ENCODE data around the gene SZT2. TPM values are rescaled to one million over a fixed set of nuclear protein-coding genes. Genes with fewer than 3 reads are reported as not detected.
"Not testable (repeated sequence)": the region's sequence is repeated elsewhere in the genome, so short reads cannot be mapped to it uniquely, and the experiment has no call there.

The SZT2 gene
- total and polyA plus RNA-seq, 12 donors = 8.6 to 44.0 (median 26.0) TPM

DNA sequence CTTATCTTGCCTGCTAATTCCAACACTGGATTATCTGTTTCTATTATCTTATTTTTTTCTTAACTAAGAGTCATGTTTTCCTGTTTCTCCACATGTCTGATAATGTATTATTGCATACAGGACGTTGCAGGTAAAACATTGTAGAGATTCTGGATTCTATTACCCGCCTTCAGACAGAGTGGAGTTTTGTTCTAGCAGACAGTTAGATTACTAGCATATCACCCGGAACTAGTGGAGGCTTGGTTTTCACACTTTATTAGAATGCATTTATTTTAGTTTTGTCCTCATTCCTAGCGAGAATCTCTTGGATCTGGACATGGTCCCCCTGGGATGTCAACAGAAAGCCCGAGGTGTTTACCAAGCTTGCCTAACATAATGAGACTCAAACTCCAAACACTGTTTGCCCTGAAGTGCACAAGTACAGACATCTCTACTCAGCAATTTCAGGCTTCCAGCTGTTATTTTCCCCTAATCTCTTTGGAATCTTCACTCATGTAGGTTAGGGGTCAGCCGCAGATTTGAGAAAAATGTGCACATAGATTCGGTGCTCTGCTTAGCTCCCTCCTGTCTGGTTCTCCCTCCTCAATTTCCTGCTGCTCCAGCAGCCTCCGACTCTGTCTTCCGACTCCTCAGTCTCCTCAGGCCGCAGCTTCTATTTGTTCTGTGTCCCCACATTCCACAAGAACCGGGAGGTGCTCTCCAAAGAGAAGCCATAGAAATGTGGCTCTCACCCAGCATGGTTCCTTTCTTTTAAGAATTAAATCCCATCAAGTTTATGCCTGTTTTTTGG, 104.2 kb downstream of the SZT2 start:
- ATAC-seq (no peak), DNase-seq (no peak)
- Histone ChIP-seq H3K4me1 (no peaks in the 10 kb centered on the region), H3K27ac (no peak overlapping the region), H3K9me3 (peaks cover 0 to 34% (median 5%) of the 10 kb centered on the region in 11 donors), H3K4me3 (no peak overlapping the region), H3K36me3 (no peaks in the 10 kb centered on the region), H3K27me3 (no peaks in the 10 kb centered on the region)
- intact Hi-C loops (cut with DNase I) = no loop called here
- WGBS, 2 donors = 41 to 46% methylated on average over 11 of the region's 11 CpGs
- TF ChIP-seq, protein P1, sequence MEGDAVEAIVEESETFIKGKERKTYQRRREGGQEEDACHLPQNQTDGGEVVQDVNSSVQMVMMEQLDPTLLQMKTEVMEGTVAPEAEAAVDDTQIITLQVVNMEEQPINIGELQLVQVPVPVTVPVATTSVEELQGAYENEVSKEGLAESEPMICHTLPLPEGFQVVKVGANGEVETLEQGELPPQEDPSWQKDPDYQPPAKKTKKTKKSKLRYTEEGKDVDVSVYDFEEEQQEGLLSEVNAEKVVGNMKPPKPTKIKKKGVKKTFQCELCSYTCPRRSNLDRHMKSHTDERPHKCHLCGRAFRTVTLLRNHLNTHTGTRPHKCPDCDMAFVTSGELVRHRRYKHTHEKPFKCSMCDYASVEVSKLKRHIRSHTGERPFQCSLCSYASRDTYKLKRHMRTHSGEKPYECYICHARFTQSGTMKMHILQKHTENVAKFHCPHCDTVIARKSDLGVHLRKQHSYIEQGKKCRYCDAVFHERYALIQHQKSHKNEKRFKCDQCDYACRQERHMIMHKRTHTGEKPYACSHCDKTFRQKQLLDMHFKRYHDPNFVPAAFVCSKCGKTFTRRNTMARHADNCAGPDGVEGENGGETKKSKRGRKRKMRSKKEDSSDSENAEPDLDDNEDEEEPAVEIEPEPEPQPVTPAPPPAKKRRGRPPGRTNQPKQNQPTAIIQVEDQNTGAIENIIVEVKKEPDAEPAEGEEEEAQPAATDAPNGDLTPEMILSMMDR (IDR thresholded peaks at IDR 0.05) = no peak

DNA sequence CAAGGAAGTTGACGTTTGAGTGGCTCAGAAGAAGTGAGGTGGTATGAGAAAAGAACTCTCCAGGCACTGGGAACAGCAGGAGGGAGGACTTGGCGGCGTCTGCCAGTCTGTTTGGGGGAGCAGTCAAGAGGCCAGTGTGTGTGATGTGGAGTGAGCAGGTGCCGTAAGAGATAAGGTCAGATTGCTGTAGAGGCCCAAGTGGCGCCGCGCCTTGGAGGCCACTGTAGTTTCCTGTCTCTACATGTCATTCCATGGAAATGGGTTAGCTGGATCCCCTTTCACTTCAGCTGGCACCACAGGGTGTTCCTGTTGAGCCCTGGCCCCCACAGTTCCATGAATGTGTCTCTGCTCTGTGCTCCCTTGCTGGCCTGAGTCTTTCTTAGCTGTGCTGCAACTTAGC, 105.5 kb downstream of the SZT2 start:
- H3K9me3 ChIP-seq = peaks cover 0 to 21% (median 3%) of the 10 kb centered on the region in 11 donors
- TF ChIP-seq, protein P1 (IDR thresholded peaks at IDR 0.05) = no peak
- H3K4me3 ChIP-seq = no peak overlapping the region
- intact Hi-C loops (cut with DNase I) = no loop called here
- WGBS, 2 donors = 89 to 93% methylated on average over 7 of the region's 7 CpGs
- no peaks in the 10 kb centered on the region for H3K36me3 ChIP-seq
- DNase-seq = no peak
- ATAC-seq = no peak
- H3K27me3 ChIP-seq = no peaks in the 10 kb centered on the region
- no peaks in the 10 kb centered on the region for H3K4me1 ChIP-seq
- no peak overlapping the region for H3K27ac ChIP-seq

DNA sequence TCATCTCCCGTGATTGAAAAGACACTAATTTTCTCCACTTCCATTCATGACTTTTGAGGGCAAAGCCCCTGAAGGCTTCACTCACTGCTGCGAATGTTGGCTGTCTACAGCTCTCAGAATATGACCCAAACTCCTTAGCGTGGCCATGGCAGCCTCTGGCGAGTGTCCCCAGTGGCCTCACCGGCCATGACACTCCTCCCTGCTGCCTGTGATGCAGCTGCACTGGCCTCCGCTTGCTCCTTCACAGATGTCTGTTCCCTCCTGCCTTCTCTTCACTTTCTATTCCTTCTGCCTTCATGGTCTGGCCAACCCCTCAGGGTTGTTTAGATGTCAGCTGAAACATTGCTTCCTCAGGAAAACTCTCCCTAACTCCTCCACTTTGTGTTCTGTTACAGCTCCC, 110.2 kb downstream of the SZT2 start:
- 71 to 74% methylated on average over 6 of the region's 6 CpGs for WGBS, 2 donors

DNA sequence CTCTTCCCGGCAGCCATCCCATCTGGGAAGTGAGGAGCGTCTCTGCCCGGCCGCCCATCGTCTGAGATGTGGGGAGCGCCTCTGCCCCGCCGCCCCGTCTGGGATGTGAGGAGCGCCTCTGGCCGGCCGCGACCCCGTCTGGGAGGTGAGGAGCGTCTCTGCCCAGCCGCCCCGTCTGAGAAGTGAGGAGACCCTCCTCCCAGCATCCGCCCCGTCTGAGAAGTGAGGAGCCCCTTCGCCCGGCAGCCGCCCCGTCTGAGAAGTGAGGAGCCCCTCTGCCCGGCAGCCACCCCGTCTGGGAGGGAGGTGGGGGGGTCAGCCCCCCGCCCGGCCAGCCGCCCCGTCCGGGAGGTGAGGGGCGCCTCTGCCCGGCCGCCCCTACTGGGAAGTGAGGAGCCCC, 112.1 kb downstream of the SZT2 start:
- H3K27me3 ChIP-seq; H3K27ac ChIP-seq; intact Hi-C loops (cut with DNase I); H3K9me3 ChIP-seq; H3K4me1 ChIP-seq; ATAC-seq; DNase-seq; H3K4me3 ChIP-seq; H3K36me3 ChIP-seq: not testable (repeated sequence)
- 95 to 100% methylated on average over 14 to 16 of the region's 33 CpGs for WGBS, 2 donors

More for the DNA sequence above, 110.2 kb downstream of the SZT2 start:
- DNase-seq (no peak), ATAC-seq (no peak)
- Histone ChIP-seq H3K27ac (no peak overlapping the region), H3K27me3 (no peaks in the 10 kb centered on the region), H3K36me3 (no peaks in the 10 kb centered on the region), H3K9me3 (no peaks in the 10 kb centered on the region), H3K4me3 (no peak overlapping the region), H3K4me1 (no peaks in the 10 kb centered on the region)
- intact Hi-C loops (cut with DNase I) = no loop called here
- TF ChIP-seq, protein P1 (IDR thresholded peaks at IDR 0.05) = no peak

DNA sequence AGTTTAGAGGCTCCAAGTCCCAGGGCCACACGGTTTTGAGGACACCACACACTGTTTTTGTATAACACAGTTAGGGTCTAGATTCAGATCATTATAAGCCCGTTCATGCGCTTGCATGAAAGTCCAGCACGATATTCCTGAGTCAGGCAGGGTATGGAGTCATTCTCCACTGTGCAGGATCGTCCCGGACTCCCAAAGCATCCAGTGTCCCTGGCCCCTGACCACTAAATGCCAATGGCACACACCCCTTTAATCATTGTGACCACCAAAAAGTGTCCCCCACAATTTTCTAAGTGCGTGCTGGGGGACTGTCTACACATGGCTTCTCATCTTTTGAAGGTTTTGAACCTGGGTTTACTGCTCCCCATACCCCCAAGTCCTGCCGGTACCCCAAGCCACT, 113.8 kb downstream of the SZT2 start:
- no peaks in the 10 kb centered on the region for H3K9me3 ChIP-seq
- no peak overlapping the region for H3K27ac ChIP-seq
- peaks cover 0 to 10% (median 0%) of the 10 kb centered on the region in 7 donors for H3K27me3 ChIP-seq
- no peaks in the 10 kb centered on the region for H3K4me1 ChIP-seq
- 88 to 92% methylated on average over 8 of the region's 8 CpGs for WGBS, 2 donors
- no peak for ATAC-seq
- DNase-seq = no peak
- no peak overlapping the region for H3K4me3 ChIP-seq
- no peaks in the 10 kb centered on the region for H3K36me3 ChIP-seq
- intact Hi-C loops (cut with DNase I) = no loop called here
- TF ChIP-seq, protein P1 (IDR thresholded peaks at IDR 0.05) = no peak

Data from heart right ventricle (tissue), 16 donors.